GM12892 (cell line): ENCODE results near the gene IL1F10.

Source experiments
- POLR2A ChIP-seq: IDR thresholded peaks from 2 replicates; pipeline ENCODE4 v1.6.1; 2011; ENCODE audit warnings: low read depth, low read length, control low read depth
- POLR2AphosphoS5 ChIP-seq: IDR thresholded peaks from 2 replicates; pipeline ENCODE4 v1.6.1; 2011; ENCODE audit warnings: low read depth, low read length, control low read depth
- TAF1 ChIP-seq: IDR thresholded peaks from 2 replicates; pipeline ENCODE4 v1.6.1; 2011; ENCODE audit warnings: low read depth, mild to moderate bottlenecking, control low read depth, low read length, borderline replicate concordance

DNA sequence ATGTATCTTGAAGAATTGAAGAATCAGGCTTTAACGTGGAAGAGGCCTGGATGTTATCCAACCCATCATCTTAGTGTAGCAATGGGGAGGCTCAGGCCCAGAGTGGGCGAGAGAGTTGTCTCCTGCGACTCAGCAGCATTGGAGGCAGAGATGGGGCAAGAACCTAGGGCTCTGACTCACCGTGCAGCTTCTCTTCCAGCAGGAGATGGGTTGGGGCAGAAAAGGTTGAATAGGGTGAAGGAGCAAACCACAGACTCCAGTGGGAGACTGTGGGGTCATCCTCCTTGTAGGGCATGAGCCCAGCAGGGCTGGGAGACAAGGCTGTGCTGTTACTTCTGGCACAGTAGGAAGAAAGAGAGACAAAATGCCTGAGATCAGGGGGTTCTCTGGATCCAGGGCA is 7.4 kb upstream of the IL1F10 start:
- no peak for TF ChIP-seq POLR2AphosphoS5
- no peak for TF ChIP-seq POLR2A
- no peak for TF ChIP-seq TAF1
